HEK293 (cell line): ENCODE measurements around the gene FNTB.

Source experiments
- CTCF ChIA-PET: fragments of 350-600 bp; formaldehyde crosslinking; extraction: SDS; loops from one replicate; lab custom pipeline; 2021; ENCODE audit warnings: antibody characterized with exemption; lab: Yijun Ruan, JAX
- POLR2A ChIA-PET: fragments of 300-600 bp; formaldehyde crosslinking; extraction: SDS; loops from one replicate; lab custom pipeline; 2020; ENCODE audit warnings: antibody characterized with exemption, inconsistent platforms; lab: Yijun Ruan, JAX
- H3K27ac ChIP-seq: fragments of 200-500 bp; sonication (Bioruptor generic); 2 replicates; pipeline ENCODE4 v1.5.1; 2014; ENCODE audit warnings: low read depth, low read length, control low read depth, inconsistent platforms; ENCODE audit errors: extremely low read depth
- H3K36me3 ChIP-seq, 2 experiments: fragments of 200-500 bp in 1 of 2; sonication (Bioruptor generic) in 1 of 2; 1 replicate in 1 of 2; 2 replicates in 1 of 2; pipeline ENCODE4 v1.5.1; 2014 to 2017; ENCODE audit warnings: inconsistent platforms in 2 of 2, low read length in 2 of 2; ENCODE audit not compliant: control insufficient read depth in 2 of 2, insufficient read depth in 1 of 2
- H3K4me1 ChIP-seq: fragments of 200-500 bp; sonication (Bioruptor generic); 2 replicates; pipeline ENCODE4 v1.5.1; 2014; ENCODE audit warnings: mild to moderate bottlenecking, low read length, inconsistent platforms; ENCODE audit not compliant: control insufficient read depth, insufficient read depth
- H3K4me3 ChIP-seq: 2 replicates; pipeline ENCODE4 v1.5.1; 2011; ENCODE audit warnings: low read depth, mild to moderate bottlenecking, control low read depth, low read length, moderate library complexity
- H3K9me3 ChIP-seq: fragments of 200-500 bp; sonication (Bioruptor generic); 2 replicates; pipeline ENCODE4 v1.5.1; 2014; ENCODE audit warnings: low read depth, low read length, inconsistent platforms; ENCODE audit not compliant: control insufficient read depth, insufficient read depth
- ATF2 ChIP-seq: fragments of 450-650 bp; formaldehyde crosslinking; IDR thresholded peaks from 2 replicates; pipeline ENCODE4 v1.5.1; 2016; ENCODE audit warnings: missing biosample characterization, missing genetic modification characterization, low read depth
- EGR2 ChIP-seq: fragments of 450-650 bp; formaldehyde crosslinking; IDR thresholded peaks from 2 replicates; pipeline ENCODE4 v1.5.1; 2016; ENCODE audit warnings: low read depth, missing biosample characterization, missing genetic modification characterization
- HIC1 ChIP-seq: fragments of 450-650 bp; formaldehyde crosslinking; IDR thresholded peaks from 2 replicates; pipeline ENCODE4 v1.5.1; 2016; ENCODE audit warnings: missing biosample characterization, missing genetic modification characterization
- HOXA7 ChIP-seq: sonication (generic); formaldehyde crosslinking; IDR thresholded peaks from 2 replicates; pipeline ENCODE4 v1.8.1; 2022; ENCODE audit warnings: missing genetic modification reagents, borderline replicate concordance
- HOXD13 ChIP-seq: sonication (generic); formaldehyde crosslinking; IDR thresholded peaks from 2 replicates; pipeline ENCODE4 v1.8.0; 2022; ENCODE audit warnings: missing genetic modification reagents, borderline replicate concordance
- INSM2 ChIP-seq: fragments of 450-650 bp; formaldehyde crosslinking; IDR thresholded peaks from 2 replicates; pipeline ENCODE4 v1.5.1; 2016; ENCODE audit warnings: missing biosample characterization, missing genetic modification characterization
- KLF16 ChIP-seq: fragments of 450-650 bp; formaldehyde crosslinking; IDR thresholded peaks from 2 replicates; pipeline ENCODE4 v1.5.1; 2017; ENCODE audit warnings: missing biosample characterization, missing genetic modification characterization
- KLF7 ChIP-seq: fragments of 450-650 bp; formaldehyde crosslinking; IDR thresholded peaks from 2 replicates; pipeline ENCODE4 v1.5.1; 2016; ENCODE audit warnings: missing biosample characterization, missing genetic modification characterization, borderline replicate concordance
- KLF8 ChIP-seq: fragments of 450-650 bp; formaldehyde crosslinking; IDR thresholded peaks from 2 replicates; pipeline ENCODE4 v1.5.1; 2016; ENCODE audit warnings: missing biosample characterization, missing genetic modification characterization
- MYNN ChIP-seq: fragments of 450-650 bp; formaldehyde crosslinking; IDR thresholded peaks from 2 replicates; pipeline ENCODE4 v1.5.1; 2016; ENCODE audit warnings: missing biosample characterization, missing genetic modification characterization, borderline replicate concordance
- MZF1 ChIP-seq: fragments of 450-650 bp; formaldehyde crosslinking; IDR thresholded peaks from 2 replicates; pipeline ENCODE4 v1.5.1; 2017; ENCODE audit warnings: missing biosample characterization, missing genetic modification characterization, borderline replicate concordance
- OVOL3 ChIP-seq: fragments of 450-650 bp; formaldehyde crosslinking; IDR thresholded peaks from 2 replicates; pipeline ENCODE4 v1.5.1; 2016; ENCODE audit warnings: missing biosample characterization, missing genetic modification characterization
- SP2 ChIP-seq: fragments of 450-650 bp; formaldehyde crosslinking; IDR thresholded peaks from 2 replicates; pipeline ENCODE4 v1.5.1; 2016; ENCODE audit warnings: missing biosample characterization, missing genetic modification characterization
- SP7 ChIP-seq: fragments of 450-650 bp; formaldehyde crosslinking; IDR thresholded peaks from 2 replicates; pipeline ENCODE4 v1.5.1; 2016; ENCODE audit warnings: missing biosample characterization, missing genetic modification characterization
- TRIM28 ChIP-seq: IDR thresholded peaks from 2 replicates; pipeline ENCODE4 v1.6.1; 2011; ENCODE audit warnings: low read length, control low read depth, borderline replicate concordance
- YY2 ChIP-seq: fragments of 450-650 bp; formaldehyde crosslinking; IDR thresholded peaks from 2 replicates; pipeline ENCODE4 v1.5.1; 2016; ENCODE audit warnings: missing biosample characterization, missing genetic modification characterization
- ZBTB17 ChIP-seq: fragments of 450-650 bp; formaldehyde crosslinking; IDR thresholded peaks from 2 replicates; pipeline ENCODE4 v1.5.1; 2016; ENCODE audit warnings: missing biosample characterization, missing genetic modification characterization
- ZNF121 ChIP-seq: fragments of 450-650 bp; formaldehyde crosslinking; IDR thresholded peaks from 2 replicates; pipeline ENCODE4 v1.5.1; 2016; ENCODE audit warnings: missing biosample characterization, missing genetic modification characterization
- ZNF146 ChIP-seq: fragments of 450-650 bp; formaldehyde crosslinking; IDR thresholded peaks from 2 replicates; pipeline ENCODE4 v1.5.1; 2016; ENCODE audit warnings: missing biosample characterization, missing genetic modification characterization
- ZNF2 ChIP-seq: fragments of 450-650 bp; formaldehyde crosslinking; IDR thresholded peaks from 2 replicates; pipeline ENCODE4 v1.5.1; 2016; ENCODE audit warnings: missing biosample characterization, missing genetic modification characterization
- ZNF24 ChIP-seq: fragments of 450-650 bp; formaldehyde crosslinking; IDR thresholded peaks from 2 replicates; pipeline ENCODE4 v1.5.1; 2016; ENCODE audit warnings: missing biosample characterization, missing genetic modification characterization
- ZNF324 ChIP-seq: fragments of 450-650 bp; formaldehyde crosslinking; IDR thresholded peaks from 2 replicates; pipeline ENCODE4 v1.5.1; 2016; ENCODE audit warnings: missing biosample characterization, missing genetic modification characterization
- ZNF341 ChIP-seq: fragments of 450-650 bp; formaldehyde crosslinking; IDR thresholded peaks from 2 replicates; pipeline ENCODE4; 2016; ENCODE audit warnings: low read depth, missing biosample characterization, missing genetic modification characterization
- ZNF391 ChIP-seq: fragments of 450-650 bp; formaldehyde crosslinking; IDR thresholded peaks from 2 replicates; pipeline ENCODE4 v1.5.1; 2016; ENCODE audit warnings: low read depth, missing biosample characterization, missing genetic modification characterization, borderline replicate concordance
- ZNF398 ChIP-seq: fragments of 450-650 bp; formaldehyde crosslinking; IDR thresholded peaks from 2 replicates; pipeline ENCODE4 v1.5.1; 2017; ENCODE audit warnings: missing biosample characterization, missing genetic modification characterization
- ZNF501 ChIP-seq: fragments of 450-650 bp; formaldehyde crosslinking; IDR thresholded peaks from 2 replicates; pipeline ENCODE4 v1.5.1; 2016; ENCODE audit warnings: missing biosample characterization, missing genetic modification characterization
- ZNF580 ChIP-seq: fragments of 450-650 bp; formaldehyde crosslinking; IDR thresholded peaks from 2 replicates; pipeline ENCODE4 v1.5.1; 2016; ENCODE audit warnings: missing biosample characterization, missing genetic modification characterization
- ZNF600 ChIP-seq: fragments of 450-650 bp; formaldehyde crosslinking; IDR thresholded peaks from 2 replicates; pipeline ENCODE4 v1.5.1; 2016; ENCODE audit warnings: missing biosample characterization, missing genetic modification characterization
- ZNF660 ChIP-seq: fragments of 450-650 bp; IDR thresholded peaks from 2 replicates; pipeline ENCODE4 v1.5.1; 2018; ENCODE audit warnings: missing biosample characterization, mild to moderate bottlenecking, missing genetic modification characterization
- ZNF768 ChIP-seq: fragments of 450-650 bp; formaldehyde crosslinking; IDR thresholded peaks from 2 replicates; pipeline ENCODE4 v1.5.1; 2018; ENCODE audit warnings: missing biosample characterization, mild to moderate bottlenecking, missing genetic modification characterization
- ZNF777 ChIP-seq: fragments of 450-650 bp; formaldehyde crosslinking; IDR thresholded peaks from 2 replicates; pipeline ENCODE4 v1.5.1; 2017; ENCODE audit warnings: missing biosample characterization, missing genetic modification characterization, borderline replicate concordance

Gene FNTB

GRCh38 chr14:64986648-64987437 is at the start of gene FNTB:
FNTB (plus strand) TSS chr14:64986895; CDS start chr14:64986954, 59 bp downstream.
- POLR2A ChIA-PET, result interaction anchor here (0.6 to 1.5 kb wide), 11 partner anchors 12 to 147 kb away, joined by 3 to 6 read pairs (median 4); partner anchors contain the start of gene MAX
- Histone ChIP-seq H3K4me3 (peak within 1 kb of the TSS; percentile 85), H3K4me1 (peaks cover 3% of the 10 kb centered on the region; the same call in 1 of the 2 replicates), H3K27ac (peak within 1 kb of the TSS; percentile 61), H3K36me3 (no peaks in the 10 kb centered on the region), H3K9me3 (no peaks in the 10 kb centered on the region)
- CTCF ChIA-PET, result interaction anchor here (0.6 to 3.2 kb wide), 13 partner anchors 8 to 1358 kb away, joined by 3 to 37 read pairs (median 4); no protein-coding TSS in a partner anchor
- peak; percentile 95 for TF ChIP-seq ZBTB17 (tag by site-specific recombination)
- TF ChIP-seq MZF1 (tag by site-specific recombination), result no peak
- TF ChIP-seq ZNF777 (tag by site-specific recombination), result peak; percentile 89
- no peak for TF ChIP-seq ZNF398
- peak; percentile 70 for TF ChIP-seq ZNF24
- peak; percentile 63; the same call in 1 of the 2 replicates for TF ChIP-seq OVOL3 (tag by site-specific recombination)
- no peak for TF ChIP-seq ZNF121 (tag by site-specific recombination)
- no peak for TF ChIP-seq MYNN (tag by site-specific recombination)
- peak; percentile 88; the same call in 1 of the 2 replicates for TF ChIP-seq KLF8 (tag by site-specific recombination)
- peak; percentile 71; the same call in 1 of the 2 replicates for TF ChIP-seq ZNF580 (tag by site-specific recombination)
- peak; percentile 60; the same call in 1 of the 2 replicates for TF ChIP-seq EGR2 (tag by site-specific recombination)
- TF ChIP-seq HIC1 (tag by site-specific recombination), result peak; percentile 87
- peak; percentile 75 for TF ChIP-seq INSM2 (tag by site-specific recombination)
- no peak for TF ChIP-seq ZNF768 (tag by site-specific recombination)
- TF ChIP-seq KLF7 (tag by site-specific recombination), result peak; percentile 91; the same call in 1 of the 2 replicates
- TF ChIP-seq ZNF324 (tag by site-specific recombination), result peak; percentile 88
- TF ChIP-seq HOXA7, result no peak
- TF ChIP-seq SP7 (tag by site-specific recombination), result peak; percentile 82
- TF ChIP-seq HOXD13 (CRISPR knock-in tag), result no peak
- 0 out of 2 replicates have a peak, but pooled peaks have one; percentile 64 for TF ChIP-seq ZNF391 (tag by site-specific recombination)
- TF ChIP-seq ATF2 (tag by site-specific recombination), result no peak
- peak; percentile 54; the same call in 1 of the 2 replicates for TF ChIP-seq ZNF341 (tag by site-specific recombination)
- TF ChIP-seq ZNF2 (tag by site-specific recombination), result peak; percentile 94
- TF ChIP-seq ZNF600 (tag by site-specific recombination), result peak; percentile 94
- peak; percentile 59 for TF ChIP-seq KLF16 (tag by site-specific recombination)
- peak; percentile 59; the same call in 1 of the 2 replicates for TF ChIP-seq ZNF146 (tag by site-specific recombination)
- peak; percentile 93 for TF ChIP-seq TRIM28
- TF ChIP-seq YY2 (tag by site-specific recombination), result peak; percentile 87
- TF ChIP-seq ZNF501, result peak; percentile 93
- peak; percentile 79 for TF ChIP-seq ZNF660 (tag by site-specific recombination)
- peak; percentile 42 for TF ChIP-seq SP2 (tag by site-specific recombination)
